Hypothalamus (tissue), 51 donors: ENCODE measurements around the gene IMPDH2.

Source experiments
- DNase-seq, 51 donors: peaks; one replicate each; lab custom pipeline; 2025; lab: John Stamatoyannopoulos, UW

IMPDH2 gene

DNA sequence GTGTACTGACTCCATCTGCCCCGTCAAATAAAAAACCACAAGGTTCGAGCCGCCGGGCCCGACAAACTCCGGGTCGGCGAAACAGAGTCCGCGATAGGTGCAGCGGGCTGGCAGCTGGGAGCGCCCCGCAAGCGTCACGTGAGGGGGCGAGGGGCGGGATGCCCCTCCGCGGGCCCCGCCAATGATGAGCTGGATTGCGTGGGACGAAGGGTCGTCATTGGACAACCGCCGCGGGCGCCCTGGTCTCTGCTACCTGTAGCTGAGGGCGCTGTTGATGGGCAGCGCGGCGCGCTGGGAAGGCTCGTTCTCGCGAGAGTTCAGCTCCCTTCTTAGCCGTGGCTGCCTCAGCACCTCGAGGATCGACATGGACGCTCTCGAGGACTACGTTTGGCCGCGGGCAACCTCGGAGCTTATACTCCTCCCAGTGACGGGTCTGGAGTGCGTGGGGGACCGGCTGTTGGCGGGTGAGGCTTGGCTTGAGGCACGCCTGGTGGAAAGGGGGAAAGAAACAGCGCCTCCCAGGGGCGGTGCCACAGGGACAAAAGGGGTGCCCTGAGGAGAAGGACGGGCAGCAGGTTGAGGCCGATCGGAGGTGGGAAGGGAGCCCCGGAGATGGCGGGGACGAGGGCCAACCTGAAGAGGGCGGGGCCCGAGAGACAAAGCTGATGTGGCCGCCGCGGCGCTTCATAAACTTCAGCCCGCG lies 22.0 kb downstream of the IMPDH2 start, which contains the start of gene WDR6:
Gene WDR6, plus strand, starts transcription at position 324 of the 703 bp plus-strand sequence. Its CDS starts 41 bp downstream, at position 365.
- DNase-seq: peak; percentile 66 to 98 (median 95)

DNA sequence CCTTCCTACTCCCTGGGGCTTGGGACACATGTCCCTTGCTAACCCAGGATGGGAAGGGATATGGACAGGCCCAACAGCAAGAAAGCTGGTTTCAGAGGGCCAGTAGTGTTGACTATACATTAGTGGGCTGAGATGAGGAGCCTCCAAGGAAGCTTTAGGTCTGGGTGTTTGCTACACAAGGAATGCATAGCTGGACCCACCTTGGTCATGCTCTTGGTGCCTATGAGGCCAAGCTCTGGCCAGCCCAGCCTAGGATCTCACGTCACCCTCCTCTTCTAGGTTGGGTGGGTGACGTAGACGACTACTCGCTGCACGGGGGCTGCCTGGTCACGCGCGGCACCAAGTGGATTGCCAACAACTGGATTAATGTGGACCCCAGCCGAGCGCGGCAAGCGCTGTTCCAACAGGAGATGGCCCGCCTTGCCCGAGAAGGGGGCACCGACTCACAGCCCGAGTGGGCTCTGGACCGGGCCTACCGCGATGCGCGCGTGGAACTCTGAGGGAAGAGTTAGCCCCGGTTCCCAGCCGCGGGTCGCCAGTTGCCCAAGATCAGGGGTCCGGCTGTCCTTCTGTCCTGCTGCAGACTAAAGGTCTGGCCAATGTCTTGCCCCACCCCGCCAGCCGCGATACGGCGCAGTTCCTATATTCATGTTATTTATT lies 22.7 kb downstream of the IMPDH2 start:
- DNase-seq: peak in 30 of 51 donors; percentile 35 to 77 (median 60)

DNA sequence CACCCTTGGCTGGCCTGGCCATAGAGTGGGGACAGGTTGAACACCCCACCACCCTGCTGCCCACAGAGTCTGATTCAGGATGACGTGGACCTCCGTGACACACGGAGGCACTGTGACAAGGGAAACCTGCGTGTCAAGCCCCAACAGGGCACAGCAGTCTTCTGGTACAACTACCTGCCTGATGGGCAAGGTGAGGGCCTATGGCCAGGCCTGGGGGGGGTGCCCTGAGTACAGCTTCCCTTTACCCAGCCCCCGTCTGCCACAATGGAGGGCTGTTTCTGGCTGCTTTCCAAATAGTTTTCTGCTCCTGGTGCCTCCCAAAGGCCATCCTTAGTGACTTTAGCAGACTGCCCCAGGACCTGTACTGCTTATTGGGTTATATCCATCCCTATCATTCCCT lies 23.2 kb downstream of the IMPDH2 start:
- no peak for DNase-seq

DNA sequence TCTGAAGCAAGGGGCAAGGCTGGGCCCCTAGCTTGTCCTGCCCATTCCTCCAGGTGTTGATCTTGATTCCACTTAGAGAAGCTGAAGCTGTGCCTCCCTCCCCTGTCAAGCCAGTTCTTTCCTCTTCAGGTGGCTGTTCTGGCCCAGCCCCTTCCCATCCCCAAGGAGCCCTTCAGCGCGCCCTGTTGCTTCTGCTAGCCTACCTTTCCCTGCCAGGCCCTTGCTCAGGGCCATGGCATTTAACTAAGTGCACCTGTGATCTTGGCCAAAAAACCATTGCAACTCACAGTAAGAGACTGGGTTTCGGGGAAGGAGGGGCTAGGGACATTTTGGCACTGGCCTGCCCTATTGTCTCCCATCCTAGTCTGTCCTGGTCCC lies 23.9 kb downstream of the IMPDH2 start:
- DNase-seq: no peak

DNA sequence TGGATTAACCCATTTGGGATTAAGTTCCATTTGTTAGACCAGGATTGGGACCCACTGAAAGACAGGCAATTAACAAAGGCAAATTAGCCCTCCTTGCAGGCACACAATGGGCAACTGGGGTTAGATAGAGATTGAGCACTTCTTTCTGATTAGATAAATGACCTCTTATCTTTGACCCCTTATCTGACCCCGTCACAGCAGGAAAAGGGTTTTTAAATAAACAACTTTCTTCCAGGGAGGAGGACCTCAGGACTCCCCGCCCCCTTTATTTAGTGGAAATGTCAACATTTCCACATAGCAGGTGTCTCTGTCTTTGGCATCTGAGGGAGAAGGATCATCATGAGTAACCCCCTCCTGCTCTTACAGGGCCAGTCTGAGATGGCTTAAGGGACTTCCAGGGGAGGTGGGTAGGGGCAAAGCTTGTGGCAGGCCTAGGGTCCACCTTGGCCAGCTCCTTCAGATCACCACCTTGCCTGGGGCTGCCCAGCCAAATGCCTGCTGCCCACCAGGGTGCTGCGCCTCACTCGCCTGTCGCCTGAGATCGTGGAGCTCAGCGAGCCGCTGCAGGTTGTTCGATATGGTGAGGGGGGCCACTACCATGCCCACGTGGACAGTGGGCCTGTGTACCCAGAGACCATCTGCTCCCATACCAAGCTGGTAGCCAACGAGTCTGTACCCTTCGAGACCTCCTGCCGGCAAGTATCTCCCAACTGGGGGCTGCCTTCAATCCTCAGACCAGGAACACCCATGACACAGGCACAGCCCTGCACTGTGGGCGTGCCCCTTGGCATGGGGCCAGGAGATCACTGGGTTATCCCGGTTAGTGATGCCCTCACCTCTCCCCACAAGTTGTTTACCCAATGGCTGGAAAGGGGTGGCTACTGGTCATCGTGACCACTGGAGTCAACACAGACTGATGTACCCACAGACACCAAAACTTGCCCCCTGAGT lies 24.6 kb downstream of the IMPDH2 start:
- no peak for DNase-seq

DNA sequence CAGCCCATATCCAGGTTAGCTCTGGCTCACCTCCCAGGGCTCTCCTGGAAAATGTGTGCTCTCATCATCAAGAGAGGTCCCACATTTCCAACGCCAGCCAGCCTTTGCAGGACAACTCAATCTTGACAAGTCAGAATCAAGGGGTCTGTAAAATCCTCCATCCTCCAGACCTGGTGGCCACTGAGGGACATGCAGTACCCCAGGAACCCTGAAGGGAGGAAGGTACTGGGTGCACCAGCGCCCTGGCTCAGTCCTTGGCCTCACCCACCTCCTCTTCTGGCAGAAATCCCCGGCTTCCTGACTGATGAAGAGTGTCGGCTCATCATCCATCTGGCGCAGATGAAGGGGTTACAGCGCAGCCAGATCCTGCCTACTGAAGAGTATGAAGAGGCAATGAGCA lies 28.0 kb downstream of the IMPDH2 start:
- no peak for DNase-seq

DNA sequence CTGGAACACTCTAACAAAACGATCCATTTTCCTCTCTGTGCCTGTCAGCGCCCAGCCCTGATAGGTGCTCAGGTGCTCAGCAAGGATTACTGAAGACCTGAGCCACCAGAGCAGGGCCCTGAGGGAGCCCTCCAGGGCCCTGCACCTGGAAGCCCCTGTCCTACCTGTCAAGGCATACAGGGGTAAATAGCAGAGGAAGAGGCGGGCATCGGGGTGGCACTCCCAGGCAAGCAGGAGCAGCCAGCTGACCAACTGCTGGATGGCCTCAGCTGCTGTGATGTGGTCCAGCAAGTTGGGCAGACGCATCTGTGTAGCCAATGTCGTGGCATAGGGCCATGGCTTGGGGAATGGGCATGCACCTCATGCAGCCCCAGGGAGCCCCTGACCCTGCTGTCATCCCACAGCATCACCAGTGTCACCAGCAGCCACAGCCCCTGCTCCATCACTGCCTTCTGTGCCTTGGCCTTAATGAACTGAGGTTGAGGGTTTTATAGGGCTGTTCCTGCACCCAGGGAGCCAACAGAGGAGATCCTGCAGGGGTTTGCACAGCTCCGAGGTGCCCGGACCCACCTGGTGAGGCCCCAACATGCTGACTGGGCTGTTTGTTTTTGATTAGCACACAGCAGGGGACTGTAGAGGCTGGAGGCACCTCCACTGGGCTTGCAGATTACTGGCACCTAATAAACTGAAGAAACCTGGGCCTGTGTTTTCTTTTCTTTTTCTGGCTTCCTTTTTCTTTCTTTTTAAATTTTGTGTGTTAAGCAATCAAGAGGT lies 29.9 kb downstream of the IMPDH2 start:
- no peak for DNase-seq

DNA sequence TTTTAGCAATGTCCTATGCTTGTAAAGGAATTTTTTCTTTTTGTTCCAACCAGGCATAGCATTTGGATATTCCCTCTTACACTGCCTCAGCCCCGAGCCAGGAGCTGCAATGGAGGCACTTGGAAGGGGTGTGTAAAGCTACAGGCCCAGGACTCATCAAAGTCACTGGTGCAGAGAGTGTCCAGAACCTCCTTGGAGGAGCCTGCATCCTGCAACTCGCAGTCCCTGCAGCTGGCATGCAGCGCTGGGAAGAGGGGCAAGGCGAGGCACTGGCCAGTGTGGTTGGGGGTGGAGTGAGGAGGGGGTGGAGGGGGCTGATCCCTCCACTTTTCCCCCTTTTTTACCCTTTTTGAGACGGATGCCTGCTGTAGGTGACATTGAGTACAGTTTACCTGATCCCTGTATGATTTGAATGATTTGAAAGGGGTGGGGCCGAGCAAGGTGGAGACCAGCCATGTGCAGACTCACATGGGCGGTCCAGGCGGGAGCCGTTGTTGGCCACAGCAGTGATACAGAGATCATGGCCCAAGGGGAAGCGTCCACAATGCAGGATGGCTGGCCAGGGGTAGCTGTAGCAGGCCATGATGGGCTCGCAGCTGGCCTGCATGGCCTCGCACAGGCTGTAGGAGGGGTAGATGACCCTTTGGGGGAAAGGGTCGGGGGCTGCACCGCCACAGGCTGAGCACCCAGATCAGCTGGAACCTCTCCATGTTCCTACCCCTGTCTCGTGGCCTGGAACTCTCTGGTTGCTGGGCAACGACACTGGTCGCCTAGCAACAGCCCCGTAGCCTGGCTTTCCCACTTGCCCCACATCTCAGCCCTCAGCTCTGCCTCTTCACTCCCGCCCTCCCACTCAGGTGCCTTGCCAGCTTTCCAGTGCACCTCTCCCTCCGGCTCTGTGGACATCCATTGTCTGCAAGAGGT lies 31.2 kb downstream of the IMPDH2 start:
- DNase-seq: peak in 30 of 51 donors; percentile 20 to 79 (median 50)

DNA sequence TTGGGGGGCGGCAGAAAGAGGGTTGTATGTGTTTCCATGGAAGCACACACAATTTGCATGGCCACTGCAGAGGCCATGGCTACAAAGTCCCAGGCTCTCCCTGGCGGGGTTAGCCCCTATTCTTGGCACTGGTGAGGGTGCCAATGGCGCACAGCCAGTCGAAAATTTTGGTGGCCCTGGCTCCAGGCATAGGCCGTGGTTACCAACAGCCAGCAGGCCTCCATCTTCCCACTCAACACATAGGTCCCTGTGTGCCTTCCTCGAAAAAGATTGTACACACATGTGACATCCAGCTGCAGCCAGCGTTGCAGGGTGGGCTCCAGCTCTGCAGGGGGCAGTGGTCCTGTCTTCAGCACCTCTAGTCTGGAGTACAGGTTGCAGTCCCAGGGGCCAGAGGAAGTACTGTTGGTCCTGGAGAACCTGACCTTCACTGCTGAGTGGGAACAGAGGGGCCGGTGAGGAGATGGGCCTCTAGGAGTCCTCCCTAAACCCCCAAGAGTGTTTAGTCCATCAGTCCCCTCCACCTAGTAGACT lies 32.0 kb downstream of the IMPDH2 start:
- no peak for DNase-seq

DNA sequence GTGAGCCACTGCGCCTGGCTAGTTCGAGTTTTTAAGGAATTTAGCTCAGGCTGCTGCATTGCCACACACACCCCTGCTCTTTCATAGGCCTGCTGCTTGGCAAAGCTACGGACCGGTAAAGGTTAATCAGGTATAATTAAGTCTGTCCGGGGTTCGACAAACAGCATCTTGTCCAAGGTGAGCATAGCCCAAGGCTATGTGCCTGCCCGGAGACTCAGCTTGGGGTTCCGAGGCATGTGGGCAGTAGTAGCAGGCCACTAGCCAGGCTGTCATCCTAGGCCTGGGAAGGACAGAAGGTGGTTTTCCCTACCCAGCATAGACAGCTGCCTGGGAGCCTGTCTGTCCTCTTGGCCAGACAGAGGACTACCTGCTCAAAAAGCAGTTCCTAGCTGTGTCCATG lies 32.6 kb downstream of the IMPDH2 start:
- no peak for DNase-seq

DNA sequence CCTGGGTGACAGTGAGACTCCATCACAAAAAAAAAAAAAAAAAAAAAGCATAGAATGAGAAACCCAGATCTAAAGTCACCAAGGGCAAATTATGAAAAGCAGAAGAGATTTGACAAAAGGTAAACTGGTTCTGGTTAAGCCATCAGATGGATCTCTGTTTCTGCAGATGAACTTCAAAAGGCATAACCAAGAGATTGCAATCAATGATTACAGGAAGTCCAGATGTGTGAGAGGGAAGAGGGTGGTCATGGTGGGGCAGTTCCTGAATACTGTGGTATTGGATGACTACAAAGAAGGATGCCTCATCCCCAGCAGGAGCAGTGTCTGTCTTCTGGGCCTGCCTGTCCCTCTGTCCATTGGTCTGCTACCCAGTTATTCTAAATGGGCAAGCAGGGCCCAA lies 35.4 kb downstream of the IMPDH2 start:
- DNase-seq: no peak

DNA sequence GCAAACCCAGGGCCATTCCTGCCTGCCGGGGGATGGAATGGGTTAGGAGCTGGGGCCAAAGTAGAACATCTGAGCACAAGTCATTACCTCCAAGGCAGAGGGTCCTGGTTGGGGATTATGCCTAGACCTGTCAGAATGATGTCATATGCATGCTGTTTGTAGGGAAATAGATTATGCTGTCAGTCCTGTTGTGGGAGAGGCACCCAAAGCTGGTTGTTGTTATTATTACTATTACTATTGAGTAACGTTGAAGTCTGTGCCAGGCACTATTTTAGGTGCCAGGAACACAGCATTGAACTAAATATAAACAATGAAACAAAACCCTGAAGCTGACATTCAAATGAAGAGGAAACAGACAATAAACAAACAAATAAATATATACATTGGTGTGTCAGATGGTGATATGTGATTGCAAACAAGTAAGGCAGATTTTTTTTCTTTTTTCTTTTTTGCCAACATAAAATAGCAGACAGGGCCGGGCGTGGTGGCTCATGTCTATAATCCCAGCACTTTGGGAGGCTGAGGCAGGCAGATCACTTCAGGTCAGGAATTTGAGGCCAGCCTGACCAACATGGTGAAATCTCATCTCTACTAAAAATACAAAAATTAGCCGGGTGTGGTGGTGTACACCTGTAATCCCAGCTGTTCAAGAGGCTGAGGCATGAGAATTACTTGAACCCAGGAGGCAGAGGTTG lies 37.2 kb downstream of the IMPDH2 start:
- no peak for DNase-seq

DNA sequence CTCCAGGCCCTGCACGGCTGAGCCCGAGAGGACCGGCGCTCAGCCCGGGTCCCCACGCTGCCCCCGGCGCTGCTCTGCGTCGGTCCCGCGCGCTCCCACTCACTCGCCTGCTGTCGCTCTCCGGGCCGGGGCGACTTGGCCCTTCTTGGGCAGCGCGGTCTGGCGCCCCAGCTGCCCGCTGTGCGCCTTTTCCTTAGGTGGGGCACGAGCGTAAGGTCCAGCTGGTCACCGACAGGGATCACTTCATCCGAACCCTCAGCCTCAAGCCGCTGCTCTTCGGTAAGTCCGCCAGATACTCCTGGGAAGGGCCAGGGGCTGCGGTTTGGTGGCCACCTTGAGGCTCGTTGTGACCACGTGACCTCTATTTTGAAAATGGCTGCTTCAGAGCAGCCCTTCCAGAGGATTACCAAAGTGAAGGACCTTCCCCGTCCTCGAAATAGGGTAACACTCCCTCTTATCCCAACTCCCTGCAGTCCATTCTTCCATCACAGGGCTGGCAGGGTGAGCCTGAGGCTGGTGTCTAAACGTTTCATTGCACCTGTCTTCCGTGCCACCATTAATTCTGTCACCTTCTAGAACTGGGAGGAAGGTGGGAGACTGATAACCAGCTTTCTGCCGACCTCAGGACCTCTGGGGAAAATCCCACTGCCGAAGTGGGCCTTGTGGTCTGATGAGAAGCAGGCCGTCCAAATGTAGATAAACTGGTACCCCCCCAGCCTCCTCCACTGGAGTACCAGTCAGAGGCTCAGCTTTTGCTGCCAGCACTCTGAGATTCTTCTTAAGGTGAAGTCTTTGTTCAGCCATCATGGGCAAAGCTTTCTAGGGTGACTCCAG lies 38.3 kb downstream of the IMPDH2 start:
- DNase-seq: peak in 24 of 51 donors; percentile 17 to 58 (median 28)

DNA sequence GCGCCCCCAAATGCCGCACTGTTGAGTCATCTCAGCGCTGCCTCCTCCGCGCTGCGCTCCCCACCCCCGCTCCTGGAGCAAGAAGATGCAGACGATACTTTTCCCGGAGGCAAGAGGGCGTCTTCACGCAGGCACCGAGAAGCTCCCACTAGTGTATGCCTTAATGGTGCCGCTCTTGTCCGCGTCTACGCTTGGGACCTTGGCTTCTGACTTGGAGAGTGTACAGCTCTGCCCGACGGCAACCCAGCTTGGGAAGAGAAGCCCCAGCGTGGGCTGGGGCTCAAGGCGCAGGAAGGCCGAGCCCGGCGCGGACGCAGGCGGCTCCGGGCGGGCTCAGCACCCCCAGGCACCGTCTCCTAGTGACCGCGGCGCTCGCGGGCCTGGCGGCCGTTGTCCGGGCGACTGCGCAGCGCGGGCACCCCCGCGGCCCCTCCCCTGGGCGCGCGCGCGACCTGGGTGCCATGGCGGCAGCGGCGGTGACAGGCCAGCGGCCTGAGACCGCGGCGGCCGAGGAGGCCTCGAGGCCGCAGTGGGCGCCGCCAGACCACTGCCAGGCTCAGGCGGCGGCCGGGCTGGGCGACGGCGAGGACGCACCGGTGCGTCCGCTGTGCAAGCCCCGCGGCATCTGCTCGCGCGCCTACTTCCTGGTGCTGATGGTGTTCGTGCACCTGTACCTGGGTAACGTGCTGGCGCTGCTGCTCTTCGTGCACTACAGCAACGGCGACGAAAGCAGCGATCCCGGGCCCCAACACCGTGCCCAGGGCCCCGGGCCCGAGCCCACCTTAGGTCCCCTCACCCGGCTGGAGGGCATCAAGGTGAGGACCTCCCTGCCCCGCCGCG lies 39.2 kb downstream of the IMPDH2 start, which contains the start of gene P4HTM:
Gene P4HTM, plus strand, starts transcription at position 446 of the 840 bp plus-strand sequence. Its CDS starts 16 bp downstream, at position 462.
- DNase-seq: peak; percentile 36 to 94 (median 84)

DNA sequence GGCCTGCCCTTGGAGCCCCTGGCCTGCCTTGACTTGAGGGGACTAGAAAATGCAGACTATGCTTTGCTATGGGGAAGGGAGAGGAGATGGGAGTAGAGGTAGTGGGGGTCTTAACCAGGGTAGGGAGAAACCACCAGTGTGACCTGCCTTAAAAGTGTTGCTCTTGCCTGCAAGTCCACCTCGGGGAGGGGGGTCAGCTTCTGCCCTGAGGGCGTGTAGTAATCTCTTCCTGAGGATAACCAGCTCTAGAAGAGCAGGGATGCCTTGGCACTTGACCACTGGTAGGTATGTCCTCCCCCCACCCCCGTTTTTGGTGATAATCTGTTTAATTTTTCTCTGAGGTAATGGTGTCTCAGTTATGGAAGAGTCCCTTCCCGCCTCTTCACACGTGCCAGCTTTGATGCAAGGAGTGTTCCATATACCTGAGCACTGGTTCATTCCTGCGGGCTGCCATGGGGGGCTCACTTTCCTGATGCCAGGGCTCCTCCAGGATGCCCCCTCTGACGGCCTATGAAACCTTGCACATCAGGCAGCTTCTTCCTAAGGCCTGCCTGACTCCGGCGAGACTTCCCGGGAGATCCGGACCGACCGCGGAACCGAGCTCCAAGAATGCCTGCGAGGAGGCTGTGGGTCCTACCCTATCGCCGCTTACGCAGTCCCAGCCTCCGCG lies 39.9 kb downstream of the IMPDH2 start:
- DNase-seq: no peak
